Neural progenitor cell (in vitro differentiated cells): ENCODE measurements around the gene MASTL.

ENCODE experiments used
- CTCF ChIP-seq: fragments of 200-600 bp; sonication (generic); IDR thresholded peaks from 2 replicates; pipeline ENCODE4 v1.5.1; 2017; ENCODE audit warnings: antibody characterized with exemption, mild to moderate bottlenecking
- EZH2 ChIP-seq: fragments of 200-600 bp; sonication (generic); IDR thresholded peaks from 2 replicates; pipeline ENCODE4 v1.6.1; 2017; ENCODE audit warnings: antibody characterized with exemption, mild to moderate bottlenecking, moderate library complexity

GRCh38 chr10:27157150-27157549 lies 2.0 kb downstream of the MASTL start:
- no peak for TF ChIP-seq CTCF
- no peak for TF ChIP-seq EZH2
